Suprapubic skin (tissue), 4 donors: ENCODE measurements around the gene DCK.

Experiments used
- CTCF ChIP-seq, 2 donors: fragments of 200-600 bp in 1 of 2; fragments of 450-650 bp in 1 of 2; sonication (generic) in 1 of 2; IDR thresholded peaks; one replicate each; pipeline ENCODE4 v1.5.1; 2016 to 2019; ENCODE audit warnings: antibody characterized with exemption in 2 of 2, mild to moderate bottlenecking in 1 of 2, moderate library complexity in 1 of 2
- EP300 ChIP-seq: sonication (generic); formaldehyde crosslinking; IDR thresholded peaks from one replicate; pipeline ENCODE4 v1.6.1; 2017; ENCODE audit warnings: antibody characterized with exemption
- POLR2A ChIP-seq, 2 donors: fragments of 450-650 bp; IDR thresholded peaks; one replicate each; pipeline ENCODE4 v1.6.1; 2017; ENCODE audit warnings: antibody characterized with exemption in 2 of 2, mild to moderate bottlenecking in 2 of 2, moderate library complexity in 2 of 2
- POLR2AphosphoS5 ChIP-seq, 3 donors: sonication (generic); formaldehyde crosslinking; IDR thresholded peaks; one replicate each; pipeline ENCODE4 v1.6.1; 2017; ENCODE audit warnings: antibody characterized with exemption in 3 of 3

- TF ChIP-seq CTCF (IDR thresholded peaks at IDR 0.05) (no peak), POLR2A (IDR thresholded peaks at IDR 0.05) (no peak), POLR2AphosphoS5 (IDR thresholded peaks at IDR 0.05) (no peak), EP300 (no peak)
Observed at GRCh38 chr4:71069063-71069462, 75.6 kb downstream of the DCK start.
